Loucy (cell line): Measurements from ENCODE around the gene BMP8B.
"Not testable (repeated sequence)": the region's sequence is repeated elsewhere in the genome, so short reads cannot be mapped to it uniquely, and the experiment has no call there.

ENCODE experiments used
- EZH2phosphoT487 ChIP-seq: fragments of 200-600 bp; IDR thresholded peaks from 2 replicates; pipeline ENCODE4 v1.6.1; 2018; ENCODE audit warnings: antibody characterized with exemption, mild to moderate bottlenecking, moderate library complexity, borderline replicate concordance
- TF ChIP-seq, protein P1 (sequence below): fragments of 200-600 bp; sonication (generic); conservative IDR thresholded peaks from 2 replicates; pipeline ENCODE4 v1.5.1; 2014; ENCODE audit warnings: mild to moderate bottlenecking, antibody characterized with exemption, low read length

DNA sequence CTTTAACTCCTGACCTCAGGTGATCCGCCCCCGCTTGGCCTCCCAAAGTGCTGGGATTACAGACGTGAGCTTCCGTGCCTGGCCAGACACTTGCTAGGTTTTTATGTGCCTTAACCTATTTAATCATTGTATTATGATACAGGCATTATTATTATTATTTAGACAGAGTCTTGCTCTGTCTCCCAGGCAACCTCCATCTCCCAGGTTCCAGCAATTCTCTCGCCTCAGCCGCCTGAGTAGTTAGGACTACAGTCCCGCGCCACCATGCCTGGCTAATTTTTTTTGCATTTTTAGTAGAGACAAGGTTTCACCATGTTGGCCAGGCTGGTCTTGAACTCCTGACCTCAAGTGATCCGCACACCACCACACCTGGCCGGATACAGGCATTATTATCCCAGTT lies 6.0 kb downstream of the BMP8B start:
- TF ChIP-seq EZH2phosphoT487: not testable (repeated sequence)
- TF ChIP-seq, protein P1, sequence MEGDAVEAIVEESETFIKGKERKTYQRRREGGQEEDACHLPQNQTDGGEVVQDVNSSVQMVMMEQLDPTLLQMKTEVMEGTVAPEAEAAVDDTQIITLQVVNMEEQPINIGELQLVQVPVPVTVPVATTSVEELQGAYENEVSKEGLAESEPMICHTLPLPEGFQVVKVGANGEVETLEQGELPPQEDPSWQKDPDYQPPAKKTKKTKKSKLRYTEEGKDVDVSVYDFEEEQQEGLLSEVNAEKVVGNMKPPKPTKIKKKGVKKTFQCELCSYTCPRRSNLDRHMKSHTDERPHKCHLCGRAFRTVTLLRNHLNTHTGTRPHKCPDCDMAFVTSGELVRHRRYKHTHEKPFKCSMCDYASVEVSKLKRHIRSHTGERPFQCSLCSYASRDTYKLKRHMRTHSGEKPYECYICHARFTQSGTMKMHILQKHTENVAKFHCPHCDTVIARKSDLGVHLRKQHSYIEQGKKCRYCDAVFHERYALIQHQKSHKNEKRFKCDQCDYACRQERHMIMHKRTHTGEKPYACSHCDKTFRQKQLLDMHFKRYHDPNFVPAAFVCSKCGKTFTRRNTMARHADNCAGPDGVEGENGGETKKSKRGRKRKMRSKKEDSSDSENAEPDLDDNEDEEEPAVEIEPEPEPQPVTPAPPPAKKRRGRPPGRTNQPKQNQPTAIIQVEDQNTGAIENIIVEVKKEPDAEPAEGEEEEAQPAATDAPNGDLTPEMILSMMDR: not testable (repeated sequence)
